Measurements from ENCODE around the gene GPI. TPM values are rescaled to one million over a fixed set of nuclear protein-coding genes. Genes with fewer than 3 reads are reported as not detected.

The GPI gene
- total and polyA plus RNA-seq, 5 experiments from 2014 or later, result 107 to 179 (median 126) TPM

Other genes starting within 250 kb of the GPI start
- gene LSM14A, start 192.7 kb upstream of the GPI start, total RNA-seq, result 100 to 1,000 TPM; 196 to 209 TPM
- gene LSM14A, start 192.7 kb upstream of the GPI start, polyA plus RNA-seq, result 100 to 1,000 TPM; 163 to 193 (median 172) TPM
- gene GARRE1, start 110.6 kb upstream of the GPI start, total RNA-seq, result 10 to 100 TPM; 41.5 to 53.7 TPM
- 1 to 10 TPM; 5.4 to 6.3 (median 5.6) TPM for gene GARRE1, start 110.6 kb upstream of the GPI start, polyA plus RNA-seq
- 10 to 100 TPM; 17.6 to 18.6 TPM for gene PDCD2L, start 39.2 kb downstream of the GPI start, total RNA-seq
- gene PDCD2L, start 39.2 kb downstream of the GPI start, polyA plus RNA-seq, result 10 to 100 TPM; 13.8 to 25.9 (median 17.2) TPM
- gene UBA2, start 63.2 kb downstream of the GPI start, total RNA-seq, result 100 to 1,000 TPM in 1 of 2 experiments, 10 to 100 TPM in 1; 98.2 to 109 TPM
- gene UBA2, start 63.2 kb downstream of the GPI start, polyA plus RNA-seq, result 100 to 1,000 TPM in 1 of 3 donors, 10 to 100 TPM in 2; 93.8 to 103 (median 97.6) TPM
- gene WTIP, start 116.6 kb downstream of the GPI start, total RNA-seq, result under 1 TPM; 0.29 to 0.88 TPM
- gene WTIP, start 116.6 kb downstream of the GPI start, polyA plus RNA-seq, result under 1 TPM in 1 of 3 donors, not detected in 2; 0.20 TPM

Data from naive thymus-derived CD8-positive, alpha-beta T cell (primary cell).